Stimulated activated naive CD8-positive, alpha-beta T cell treated with anti-CD3 and anti-CD28 coated beads, Interleukin-15, Interleukin-2, amounts not matched to agents 100 U/mL and 50 U/mL, for 24 hours (primary cell): Measurements from ENCODE around the gene SCTR.

Experiments
- ATAC-seq: fragments of 150-1000 bp; cut with Tn5 transposase; one replicate; pipeline ENCODE4 v1.10.0; 2021
- DNase-seq: peaks from one replicate; pipeline ENCODE4 v3.0.0; 2021

SCTR gene

DNA sequence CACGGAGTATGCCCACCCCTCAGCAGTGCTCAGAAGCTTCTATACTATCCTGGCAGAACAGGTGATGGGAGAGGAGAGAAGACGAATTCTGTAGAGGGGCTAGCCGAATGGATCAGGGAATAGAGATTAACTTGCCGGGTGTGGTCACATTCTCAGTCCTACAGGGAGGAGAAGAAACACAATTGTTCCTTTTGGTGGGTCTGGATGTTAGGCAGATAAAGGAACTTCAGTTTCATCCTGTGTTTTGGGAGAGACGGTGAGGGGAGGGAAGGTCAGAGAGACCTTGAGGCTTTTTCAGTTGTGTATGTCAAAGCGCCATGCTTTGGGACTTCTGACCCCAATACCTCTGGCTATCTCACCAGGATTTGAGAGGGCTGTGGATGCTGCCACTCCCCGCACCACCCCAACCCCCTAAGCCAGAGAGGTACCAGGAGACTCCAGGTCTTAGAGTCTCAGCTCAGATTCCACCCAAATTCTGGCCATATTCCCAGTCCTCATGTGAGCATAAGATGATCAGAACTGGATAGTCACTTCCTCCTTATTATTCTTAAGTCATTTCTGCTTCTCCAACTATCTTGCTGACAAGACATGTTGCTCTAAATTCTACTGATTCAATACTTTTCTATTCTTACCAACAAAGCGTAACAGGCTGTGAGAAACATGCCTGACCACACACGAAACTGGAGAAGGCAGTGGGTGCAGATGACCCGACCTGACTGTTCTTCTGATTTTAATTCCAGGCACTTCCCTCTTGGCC is 94.9 kb downstream of the SCTR start:
- DNase-seq (no peak), ATAC-seq (no peak)

DNA sequence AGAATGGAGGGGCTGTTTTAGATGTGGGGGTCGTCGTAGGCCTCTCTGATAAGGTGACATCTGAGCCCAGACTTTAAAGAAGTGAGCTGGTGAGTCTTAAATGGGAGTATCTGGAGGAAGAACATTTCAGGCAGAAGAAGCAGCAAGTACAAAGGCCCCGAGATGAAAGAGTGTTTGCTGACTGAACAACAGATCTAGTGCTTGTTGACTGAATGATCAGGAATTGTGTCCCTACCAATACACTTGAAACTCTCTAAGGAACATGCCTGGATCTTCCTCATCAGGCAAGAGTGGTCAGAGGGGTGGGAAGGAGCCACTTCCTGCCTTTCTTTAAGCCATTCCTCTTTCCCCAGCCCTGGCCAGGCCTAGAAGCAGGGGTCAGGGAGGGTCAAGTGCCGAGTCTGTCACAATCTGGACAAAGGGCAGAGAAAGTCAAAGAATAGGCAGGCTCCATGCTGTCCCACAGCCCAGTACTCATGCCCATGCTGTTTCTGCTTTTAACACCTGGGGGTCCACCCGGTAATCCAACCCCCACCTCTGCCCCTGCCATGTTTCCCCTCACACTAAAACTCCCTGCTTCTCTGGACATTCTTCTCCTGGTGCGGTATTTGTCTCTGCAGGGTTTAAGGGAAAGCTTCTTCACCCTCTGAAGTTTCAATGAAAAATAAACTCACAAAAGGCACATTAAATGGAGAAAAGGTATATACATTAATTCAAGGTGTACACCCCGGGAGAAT is 95.6 kb downstream of the SCTR start:
- ATAC-seq (no peak), DNase-seq (no peak)

DNA sequence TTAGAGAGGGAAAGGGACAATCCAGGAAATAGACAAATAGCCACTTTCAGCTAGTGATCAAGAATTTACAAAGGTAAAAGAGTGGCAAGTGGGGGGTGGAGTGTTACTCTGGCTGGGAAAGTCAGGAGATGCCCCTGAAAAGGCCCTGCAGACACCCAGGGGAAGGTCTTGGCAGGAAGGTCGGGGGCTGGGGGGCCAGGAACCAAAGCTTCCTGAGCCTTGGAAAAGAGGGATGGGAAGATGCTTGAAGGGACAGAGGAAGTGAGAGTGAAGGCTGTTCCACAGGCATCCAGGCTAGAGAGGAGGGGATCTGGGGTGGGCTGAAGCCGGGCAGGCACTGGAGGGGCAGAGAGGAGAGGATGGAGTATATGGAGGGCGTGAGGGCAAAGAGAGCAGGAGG is 96.5 kb downstream of the SCTR start:
- ATAC-seq, result no peak
- no peak for DNase-seq

DNA sequence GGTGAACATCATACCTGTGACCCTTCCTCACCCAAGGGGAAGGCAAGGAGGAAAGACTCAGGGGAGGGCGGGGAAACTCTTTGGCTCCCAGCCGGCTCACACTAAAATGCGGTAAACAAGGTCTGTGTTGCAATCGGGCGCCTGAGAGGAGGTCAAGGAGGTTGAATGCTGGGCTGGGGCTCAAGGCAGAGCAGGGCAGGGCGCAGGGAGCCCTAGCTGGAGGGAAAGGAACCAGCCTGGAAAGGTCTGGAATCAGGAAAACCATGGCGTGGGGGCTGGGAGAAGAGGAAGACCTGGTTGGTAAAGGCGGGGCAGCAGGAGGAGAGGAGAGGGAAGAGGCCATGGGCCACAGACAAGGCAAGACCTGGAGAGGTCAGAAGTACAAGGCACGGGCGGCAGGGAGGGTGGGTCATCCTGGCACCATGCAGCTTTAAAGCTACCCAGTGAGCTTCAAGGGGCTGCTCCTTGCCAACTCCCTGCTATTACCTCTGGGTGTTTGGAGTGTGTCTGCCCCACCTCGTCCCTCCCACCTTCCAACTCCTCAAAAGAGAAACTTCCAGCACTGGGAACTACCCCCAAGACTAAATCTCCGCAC is 97.4 kb downstream of the SCTR start:
- ATAC-seq (no peak), DNase-seq (no peak)

DNA sequence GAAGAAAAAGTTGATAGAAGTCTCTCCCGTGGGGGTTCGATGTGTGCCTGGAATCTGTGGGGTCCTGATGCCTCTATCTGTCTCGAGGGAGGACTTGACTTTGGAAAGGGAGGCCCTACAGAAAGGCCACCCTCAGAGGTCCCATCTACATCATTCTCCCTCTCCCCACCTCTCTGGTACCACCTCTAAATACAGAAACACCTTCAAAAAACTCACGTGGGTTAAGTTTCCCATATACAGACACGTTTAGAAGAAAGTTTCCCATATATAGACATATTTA is 97.9 kb downstream of the SCTR start:
- DNase-seq, result no peak

DNA sequence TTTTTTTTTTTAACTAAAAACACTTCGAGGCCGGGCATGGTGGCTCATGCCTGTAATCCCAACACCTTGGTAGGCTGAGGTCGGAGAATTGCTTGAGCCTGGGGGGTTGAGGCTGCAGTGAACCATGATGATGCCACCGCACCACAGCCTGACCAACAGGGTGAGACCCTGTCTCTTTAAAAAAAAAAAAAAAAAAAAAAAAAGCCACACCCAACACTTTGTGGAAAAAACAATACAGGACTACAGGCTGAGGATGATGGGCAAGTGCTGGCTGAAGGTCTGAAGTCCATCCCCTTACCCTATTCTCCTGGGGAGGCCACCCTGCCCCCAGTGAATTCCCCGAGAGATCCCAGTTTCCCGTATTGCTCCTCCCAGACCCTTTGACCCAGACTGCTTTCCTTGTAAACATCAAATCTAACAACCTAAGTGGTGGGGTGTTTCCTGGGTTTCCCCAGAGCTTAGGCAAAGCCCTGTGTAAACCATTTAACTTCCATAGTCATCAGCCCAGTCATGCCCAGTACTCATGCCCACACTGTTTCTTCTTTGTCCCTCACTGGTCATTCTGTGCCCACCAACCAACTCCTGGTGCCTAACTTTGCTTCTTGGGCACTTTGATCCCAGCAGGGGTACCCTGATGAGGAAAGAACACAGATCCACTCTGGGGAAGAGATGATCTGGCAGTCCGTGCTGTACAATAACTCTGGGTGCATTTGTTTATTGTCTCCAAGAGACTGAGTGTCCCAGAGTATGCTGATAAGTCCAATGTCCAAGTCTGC is 98.5 kb downstream of the SCTR start:
- ATAC-seq, result no peak

More for the DNA sequence above, 97.9 kb downstream of the SCTR start:
- ATAC-seq, result no peak

DNA sequence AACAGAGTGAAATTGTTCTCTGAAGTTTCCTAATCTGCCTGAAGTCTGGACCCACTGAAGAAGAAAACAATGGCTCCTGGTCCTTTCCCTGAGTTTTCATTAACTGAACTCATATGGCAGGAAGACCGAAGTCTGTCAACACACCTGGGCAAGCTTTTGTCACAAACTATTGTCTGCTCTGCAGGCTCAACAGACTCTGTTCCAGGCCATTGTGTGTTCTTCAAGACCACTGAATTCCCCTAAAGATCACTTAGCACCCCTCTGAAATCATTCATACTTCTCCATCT is 99.2 kb downstream of the SCTR start:
- no peak for DNase-seq
- no peak for ATAC-seq

More for the DNA sequence above, 98.5 kb downstream of the SCTR start:
- no peak for DNase-seq

DNA sequence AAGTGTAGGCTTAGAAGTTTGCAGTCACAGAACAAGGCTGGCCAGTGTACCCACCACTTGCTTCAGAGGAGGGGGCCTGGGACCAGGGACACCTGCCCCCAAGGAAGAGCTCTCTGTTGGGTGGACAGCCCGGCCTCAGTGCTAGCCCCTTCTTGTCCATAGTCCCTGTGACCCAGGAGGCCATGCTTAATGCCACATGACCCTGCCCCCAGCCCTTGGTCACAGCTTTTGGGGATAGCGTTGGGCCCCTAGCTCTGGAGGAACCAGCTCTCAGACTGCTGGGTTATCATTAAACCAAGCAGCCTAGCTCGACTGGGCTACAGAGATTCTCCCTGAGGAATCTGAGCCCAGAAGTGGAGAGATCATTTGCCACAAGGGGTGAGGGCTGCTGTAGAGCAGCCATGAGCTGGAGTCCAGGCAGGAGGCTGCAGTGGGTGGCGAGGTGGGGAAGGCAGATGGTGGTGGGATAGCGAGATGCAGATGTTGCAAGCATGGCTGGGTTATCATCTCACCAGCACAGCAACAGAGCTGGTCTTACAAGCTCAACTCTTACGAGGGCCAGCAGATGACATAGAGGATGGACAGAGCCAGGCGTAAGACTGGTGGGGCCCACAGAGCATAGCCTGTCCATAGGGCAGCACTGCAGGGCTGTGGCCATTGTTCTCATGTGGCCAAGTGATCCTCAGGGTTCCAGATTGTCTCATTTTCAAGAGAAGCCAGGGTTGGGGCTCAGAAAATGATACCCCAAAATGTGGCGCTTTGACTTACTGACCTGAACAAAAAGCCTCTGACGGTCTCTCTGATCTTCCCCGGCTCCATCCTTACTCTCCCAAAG is 99.8 kb downstream of the SCTR start:
- no peak for ATAC-seq
- no peak for DNase-seq

DNA sequence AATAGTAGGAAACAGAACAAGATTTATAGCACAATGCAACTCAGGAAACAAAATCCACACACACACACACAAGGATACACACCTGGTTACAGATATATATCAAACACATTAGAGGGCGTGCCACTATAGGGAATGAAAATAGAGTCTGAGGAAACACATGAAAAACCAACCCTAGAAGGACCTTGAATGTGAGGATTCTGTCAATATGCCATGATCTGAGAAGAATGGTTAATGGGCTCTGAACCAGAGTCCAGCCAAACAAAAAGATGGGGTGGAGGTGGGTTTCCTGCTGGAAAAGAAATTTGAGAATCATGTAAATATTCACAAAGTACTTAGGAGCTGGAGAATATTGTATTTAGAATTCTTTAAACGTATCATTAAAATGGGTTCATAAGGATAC is 100.5 kb downstream of the SCTR start:
- no peak for ATAC-seq
- no peak for DNase-seq

DNA sequence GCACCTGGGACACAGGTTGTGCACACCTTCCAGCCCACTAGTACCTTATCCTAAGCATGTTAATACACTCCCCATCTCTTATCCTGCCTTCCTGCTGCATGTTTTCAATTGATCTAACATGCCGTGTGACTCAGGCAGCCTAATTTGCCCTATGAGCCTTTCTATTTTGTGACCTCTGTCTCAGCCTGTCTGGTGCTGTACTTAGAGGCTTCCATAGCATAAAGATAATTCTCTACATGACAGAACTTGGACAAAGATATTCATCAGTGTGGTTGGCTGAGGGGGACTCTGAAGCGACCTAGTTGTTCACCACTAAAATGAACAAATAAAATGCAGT is 101.2 kb downstream of the SCTR start:
- no peak for DNase-seq
- ATAC-seq, result no peak

DNA sequence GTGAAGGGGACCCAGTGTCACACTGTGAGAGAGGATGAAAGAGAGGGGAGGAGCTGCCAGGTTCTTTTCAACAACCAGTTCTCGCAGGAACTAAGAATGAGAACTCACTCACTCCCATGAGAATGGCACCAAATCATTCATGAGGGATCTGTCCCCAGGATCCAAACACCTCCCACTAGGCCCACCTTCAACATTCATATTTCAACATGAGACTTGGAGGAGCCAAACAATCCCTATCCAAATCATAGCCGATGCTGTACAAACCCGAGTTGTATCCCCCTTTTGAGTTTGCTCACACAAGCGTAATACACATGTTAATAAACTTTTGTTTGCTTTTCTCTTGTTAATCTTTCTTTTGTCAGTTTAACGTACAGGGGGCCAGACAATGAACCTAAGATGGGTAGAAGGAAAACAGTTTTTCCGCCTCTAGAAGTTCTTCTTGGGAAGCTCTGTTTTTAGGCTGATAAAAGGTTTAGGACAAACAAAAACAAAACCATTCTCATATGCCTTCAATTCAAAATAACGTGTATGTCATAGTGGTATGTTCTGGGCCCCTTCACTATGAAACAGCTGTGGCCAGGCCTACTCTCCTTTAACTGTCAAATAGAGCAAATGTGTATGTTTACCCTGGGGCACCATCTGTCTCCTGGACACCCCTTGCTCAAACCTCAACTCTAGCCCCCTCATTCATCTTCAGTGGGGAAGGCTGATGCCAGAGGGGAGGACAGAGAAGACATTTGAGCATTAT is 101.7 kb downstream of the SCTR start:
- ATAC-seq (no peak), DNase-seq (no peak)

DNA sequence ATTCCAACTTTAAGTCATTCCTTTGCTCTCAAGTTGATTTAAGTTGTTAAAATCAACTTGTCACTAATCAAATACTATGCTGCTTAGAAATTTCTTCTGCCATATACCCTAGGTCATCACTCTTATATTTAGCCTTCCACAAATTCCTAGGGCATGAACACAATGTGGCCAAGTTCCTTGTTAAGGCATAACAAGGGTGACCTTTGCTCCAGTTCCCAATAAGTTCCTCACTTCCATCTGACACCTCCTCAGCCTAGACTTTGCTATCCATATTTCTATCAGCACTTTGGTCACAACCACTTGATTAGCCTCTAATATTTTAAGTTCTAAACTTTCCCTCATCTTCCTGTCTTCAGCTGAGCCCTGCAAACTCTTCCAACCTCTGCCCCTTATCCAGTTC is 102.5 kb downstream of the SCTR start:
- ATAC-seq (no peak), DNase-seq (no peak)

DNA sequence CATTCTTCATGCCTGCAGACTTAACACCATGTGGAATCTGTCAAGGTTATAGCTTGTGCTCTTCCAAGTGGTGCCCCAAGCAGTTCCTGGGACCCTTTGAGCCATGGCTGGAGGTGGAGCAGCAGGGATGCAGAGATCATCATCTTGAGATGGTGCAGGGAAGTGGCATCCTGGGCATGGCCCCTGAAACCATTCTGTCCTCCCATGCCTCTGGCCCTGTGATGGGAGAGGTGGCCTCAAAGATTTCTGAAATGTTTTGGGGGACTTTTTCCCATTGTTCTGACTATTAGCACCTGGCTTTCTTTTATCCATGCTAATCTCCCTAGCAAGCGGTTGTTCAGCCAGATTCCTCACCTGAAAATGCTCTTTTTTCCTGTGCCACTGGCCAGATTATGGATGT is 103.0 kb downstream of the SCTR start:
- ATAC-seq (no peak), DNase-seq (no peak)

DNA sequence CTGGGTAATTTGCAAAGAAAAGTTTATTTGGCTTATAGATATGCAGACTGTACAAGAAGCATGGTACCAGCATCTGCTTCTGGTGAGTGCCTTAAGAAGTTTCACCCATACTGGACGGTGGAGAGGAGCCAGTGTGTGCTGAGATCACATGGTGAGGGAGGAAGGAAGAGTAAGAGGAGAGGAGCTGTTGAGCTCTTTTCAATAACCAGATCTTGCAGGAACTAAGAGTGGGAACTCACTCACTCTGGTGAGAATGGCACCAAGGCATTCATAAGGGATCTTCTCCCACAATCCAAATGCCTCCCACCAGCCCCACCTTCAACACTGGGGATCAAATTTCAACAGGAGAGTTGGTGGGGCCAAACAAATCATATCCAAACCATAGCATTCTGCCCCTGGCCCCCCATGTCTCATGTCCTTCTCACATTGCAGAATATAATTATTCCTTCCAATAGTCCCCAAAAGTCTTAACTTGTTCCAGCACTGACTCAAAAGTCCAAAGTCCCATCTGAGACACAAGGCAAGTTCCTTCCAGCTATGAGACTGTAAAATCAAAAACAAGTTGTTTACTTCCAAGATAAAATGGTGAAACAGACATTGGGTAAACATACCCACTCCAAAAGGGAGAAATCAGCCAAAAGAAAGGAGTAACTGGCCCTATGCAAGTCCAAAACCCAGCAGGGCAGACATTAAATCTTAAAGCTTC is 104.3 kb downstream of the SCTR start:
- ATAC-seq, result no peak
- DNase-seq, result no peak

DNA sequence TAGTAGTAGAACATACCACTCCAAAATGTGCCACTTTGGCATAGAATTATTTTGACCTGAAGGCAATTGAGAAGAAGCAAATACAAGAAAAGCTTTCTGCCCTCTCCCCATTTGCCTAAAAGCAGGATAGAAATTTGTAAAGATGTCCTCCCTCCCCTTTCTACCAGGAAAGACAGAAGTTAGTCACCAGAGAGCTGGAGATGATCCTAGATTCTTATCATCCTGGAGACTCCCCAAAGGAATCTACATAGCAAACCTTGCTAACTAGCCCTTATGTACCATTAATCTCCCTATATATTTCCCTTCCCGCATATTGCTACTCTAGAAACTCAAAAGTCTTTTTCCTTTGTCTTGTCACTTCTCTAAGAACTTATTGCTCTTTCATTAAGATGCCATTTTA is 105.2 kb downstream of the SCTR start:
- ATAC-seq, result no peak
- DNase-seq, result no peak

DNA sequence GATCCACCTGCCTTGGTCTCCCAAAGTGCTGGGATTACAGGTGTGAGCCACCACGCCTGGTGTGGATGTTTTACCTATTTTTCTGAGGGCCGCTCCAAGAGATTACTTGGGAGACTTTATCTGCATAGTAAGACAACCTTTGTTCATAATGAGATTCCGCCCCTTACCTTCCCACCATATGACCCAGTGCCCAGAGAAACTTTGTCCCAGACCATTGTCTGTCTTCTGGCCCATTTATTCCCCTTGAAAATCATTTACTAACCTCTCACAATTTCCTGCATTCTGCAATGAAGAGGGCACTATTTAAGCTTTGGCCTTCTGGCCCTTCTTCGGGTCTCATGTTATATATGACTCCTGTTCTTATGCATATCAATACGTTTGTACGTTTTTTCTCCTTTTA is 106.4 kb downstream of the SCTR start:
- ATAC-seq (no peak), DNase-seq (no peak)

DNA sequence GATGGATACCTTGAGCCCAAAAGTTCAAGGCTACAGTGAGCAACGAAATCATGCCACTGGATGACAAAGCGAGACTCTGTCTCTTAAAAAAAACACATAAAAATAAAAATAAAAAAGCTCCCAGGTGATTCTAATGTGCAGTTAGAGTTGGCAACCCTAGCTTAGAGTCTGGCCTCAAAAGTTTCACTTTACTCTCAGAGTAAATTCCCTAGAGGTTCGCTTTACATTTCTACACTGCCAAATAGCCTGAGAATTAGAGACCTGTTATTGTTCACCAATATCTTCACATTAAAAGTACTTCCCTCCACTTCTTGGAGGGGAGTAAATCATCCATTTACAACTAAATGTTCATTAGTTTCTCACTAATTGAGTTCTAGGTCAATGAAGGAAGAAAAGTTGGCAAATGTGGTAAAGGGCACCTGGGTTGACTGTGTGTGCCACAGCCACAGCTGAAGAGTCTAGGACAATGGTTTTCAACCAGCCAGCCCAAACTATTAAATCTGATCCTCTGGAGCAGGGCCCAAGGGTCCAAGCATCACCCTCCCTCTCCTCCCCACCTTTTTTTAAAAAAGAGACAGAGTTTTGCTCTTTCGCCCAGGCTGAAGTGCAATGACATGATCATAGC is 107.9 kb downstream of the SCTR start:
- DNase-seq (no peak), ATAC-seq (no peak)

DNA sequence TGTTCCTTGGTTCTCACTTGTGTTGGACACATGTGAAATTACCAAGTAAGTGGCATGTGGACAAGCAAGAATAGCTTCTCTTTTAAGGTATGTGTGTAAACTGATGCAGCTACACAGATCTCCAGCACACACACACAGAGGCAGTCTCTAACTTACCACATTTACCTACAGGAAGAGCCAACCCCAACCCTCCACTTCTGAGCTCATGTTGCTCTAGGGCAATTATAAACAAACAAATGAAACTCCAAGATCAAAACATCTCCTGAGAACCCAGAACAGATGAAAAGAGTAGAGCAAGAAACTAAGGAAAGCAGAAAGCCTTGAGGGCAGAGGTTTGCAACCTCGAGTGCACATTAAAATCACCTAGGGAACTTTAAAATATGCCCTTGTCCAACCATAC is 108.7 kb downstream of the SCTR start:
- DNase-seq (no peak), ATAC-seq (no peak)

DNA sequence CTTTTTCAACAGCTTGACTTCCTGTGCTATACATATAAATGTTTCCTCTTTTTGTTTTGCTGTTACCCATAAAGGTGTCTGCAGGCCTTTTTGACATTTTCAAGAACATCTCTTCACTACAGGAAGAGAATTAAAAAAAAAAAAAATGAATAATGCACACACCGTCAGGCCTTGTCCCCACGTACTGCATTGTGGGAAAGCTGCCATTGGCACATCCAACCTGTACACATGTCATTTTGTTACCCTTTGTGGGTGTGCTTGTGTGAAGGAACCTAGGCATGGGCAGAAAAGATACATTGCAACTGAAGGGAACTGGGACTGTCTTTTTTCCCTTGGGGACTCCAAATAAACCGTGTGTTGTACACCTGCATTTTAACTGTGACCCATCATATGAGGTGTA is 109.4 kb downstream of the SCTR start:
- no peak for ATAC-seq
- DNase-seq, result no peak

DNA sequence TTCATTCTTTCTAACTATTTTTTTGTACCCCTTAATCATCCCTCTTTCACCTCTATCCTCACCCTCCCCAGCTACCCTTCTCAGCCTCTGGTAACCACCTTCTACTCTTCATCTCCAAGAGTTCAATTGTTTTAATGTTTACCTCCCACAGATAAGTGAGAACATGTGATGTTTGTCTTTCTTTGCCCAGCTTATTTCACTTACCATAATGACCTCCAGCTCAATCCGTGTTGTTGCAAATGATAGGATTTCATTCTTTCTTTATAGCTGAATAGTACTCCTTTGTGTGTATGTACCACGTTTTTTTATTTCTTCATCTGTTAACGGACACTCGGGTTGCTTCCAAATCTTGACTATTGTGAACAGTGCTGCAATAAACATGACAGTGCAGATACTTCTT is 114.8 kb downstream of the SCTR start:
- no peak for ATAC-seq
- no peak for DNase-seq

DNA sequence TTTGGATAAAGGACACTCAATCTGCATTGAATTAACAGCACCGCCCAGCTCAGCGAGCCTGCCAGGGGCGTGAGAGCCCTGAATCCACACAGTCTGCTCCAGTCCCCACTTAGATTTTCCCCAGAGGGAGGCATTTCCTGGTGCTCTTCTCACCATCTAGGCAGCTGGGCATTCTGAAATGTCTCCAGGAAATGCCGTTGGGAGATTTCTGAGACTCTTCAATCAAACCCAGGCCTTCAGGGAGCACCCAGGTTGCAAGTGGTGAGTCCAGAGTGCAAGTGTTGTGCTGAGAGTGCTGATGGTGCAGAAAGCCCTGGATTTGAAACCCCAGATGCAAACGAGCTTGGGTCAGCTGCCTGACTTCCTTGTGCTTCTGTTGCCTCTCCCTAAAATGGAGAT is 116.1 kb downstream of the SCTR start:
- DNase-seq, result no peak

More for the DNA sequence above, 116.1 kb downstream of the SCTR start:
- no peak for ATAC-seq
